HepG2 (cell line): ENCODE measurements around the gene ARHGEF11.

Experiments used
- CREB1 ChIP-seq, 2 experiments: fragments of 450-650 bp in 1 of 2; IDR thresholded peaks; 2 replicates each; pipeline ENCODE4 v1.6.1; 2016 to 2017; ENCODE audit warnings: control low read depth in 1 of 2, mild to moderate bottlenecking in 1 of 2, missing compliant biosample characterization in 1 of 2, missing genetic modification characterization in 1 of 2
- MAFK ChIP-seq, 2 experiments: IDR thresholded peaks in 1 of 2; conservative IDR thresholded peaks in 1 of 2; 2 replicates each; pipeline ENCODE4 v1.6.1; 2011; ENCODE audit warnings: improper control_type of control experiment in 2 of 2, low read length in 2 of 2
- NFE2 ChIP-seq: sonication (generic); formaldehyde crosslinking; IDR thresholded peaks from 2 replicates; pipeline ENCODE4 v1.4.0; 2020; ENCODE audit warnings: missing genetic modification reagents
- RFX5 ChIP-seq: IDR thresholded peaks from 2 replicates; pipeline ENCODE4 v1.6.1; 2011; ENCODE audit warnings: low read depth, low read length, improper control_type of control experiment

DNA sequence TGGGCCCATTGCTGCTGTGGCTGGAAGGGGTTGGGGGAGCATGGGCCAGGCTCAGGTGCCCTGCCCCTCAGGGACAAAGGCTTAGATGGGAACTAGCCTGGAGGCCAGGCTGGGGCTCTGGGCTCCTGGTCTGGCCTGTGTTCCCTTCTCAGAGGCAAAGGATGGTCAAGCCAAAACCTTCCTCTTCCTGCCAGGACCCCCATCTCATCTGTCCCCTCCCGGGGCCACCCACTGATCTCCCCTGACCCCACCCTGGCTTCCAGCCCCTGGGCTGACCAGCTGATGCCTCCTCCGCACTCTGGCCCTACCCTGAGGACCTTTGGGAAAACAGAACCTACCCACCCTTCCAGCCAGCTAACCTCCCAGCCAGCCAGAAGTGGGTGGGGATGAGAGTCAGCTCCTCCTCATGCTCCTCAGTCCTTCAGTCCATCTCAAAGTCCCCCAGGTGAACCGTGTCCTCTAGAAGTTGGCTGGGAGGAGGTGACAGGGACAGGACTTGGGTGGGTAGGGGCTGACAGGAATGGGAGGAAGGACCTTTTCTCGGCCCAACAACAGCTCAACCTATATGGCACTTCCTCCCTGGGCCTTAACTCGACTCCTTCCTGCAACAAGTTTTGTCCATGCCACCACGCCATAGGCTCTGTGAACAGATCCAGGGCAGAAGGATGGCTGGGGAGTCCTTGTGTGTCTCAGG lies 144.5 kb downstream of the ARHGEF11 start:
- no peak for TF ChIP-seq NFE2 (CRISPR knock-in tag)
- no peak for TF ChIP-seq CREB1 (IDR thresholded peaks at IDR 0.05)
- TF ChIP-seq CREB1 (CRISPR knock-in tag; IDR thresholded peaks at IDR 0.05) = no peak
- TF ChIP-seq MAFK (conservative IDR thresholded peaks at IDR 0.05 in 1 of 2, IDR thresholded peaks at IDR 0.05 in 1 of 2; ENCODE audit: low read length in 2 of 2) = no peak
- TF ChIP-seq RFX5 = no peak
